Kidney epithelial cell (primary cell): ENCODE data around the gene CUZD1. TPM values are rescaled to one million over a fixed set of nuclear protein-coding genes. Genes with fewer than 3 reads are reported as not detected.
A peak's percentile ranks its signal among the peaks of the same experiment; 100 is the strongest.

Source experiments
- DNase-seq: peaks from one replicate; pipeline ENCODE4 v3.0.0-alpha.2; 2010; ENCODE audit warnings: low read depth
- H3K27me3 ChIP-seq: 2 replicates; pipeline ENCODE4 v1.6.0; 2011; ENCODE audit warnings: low read length; ENCODE audit not compliant: control insufficient read depth, insufficient read depth
- H3K36me3 ChIP-seq: 2 replicates; pipeline ENCODE4 v1.5.1; 2011; ENCODE audit warnings: low read length; ENCODE audit not compliant: control insufficient read depth, insufficient read depth
- H3K4me3 ChIP-seq: 2 replicates; pipeline ENCODE4 v1.5.1; 2011; ENCODE audit warnings: low read depth, mild to moderate bottlenecking, control low read depth, low read length
- total RNA-seq: library from RNA; depleted of rRNA; stranded (reverse); fragments of >200 nt; gene quantifications from 2 replicates; pipeline ENCODE4 v1.2.3, GENCODE V29; 2015
- TF ChIP-seq, protein P1 (sequence below): IDR thresholded peaks from 2 replicates; pipeline ENCODE4 v1.5.1; 2011; ENCODE audit warnings: mild to moderate bottlenecking, moderate library complexity, low read length, control low read depth, inconsistent platforms; ENCODE audit not compliant: insufficient read depth, poor library complexity, severe bottlenecking

CUZD1 gene
- total RNA-seq, result 1.2 and 1.4 TPM in 2 replicates

- DNase-seq, result no peak
- TF ChIP-seq, protein P1, sequence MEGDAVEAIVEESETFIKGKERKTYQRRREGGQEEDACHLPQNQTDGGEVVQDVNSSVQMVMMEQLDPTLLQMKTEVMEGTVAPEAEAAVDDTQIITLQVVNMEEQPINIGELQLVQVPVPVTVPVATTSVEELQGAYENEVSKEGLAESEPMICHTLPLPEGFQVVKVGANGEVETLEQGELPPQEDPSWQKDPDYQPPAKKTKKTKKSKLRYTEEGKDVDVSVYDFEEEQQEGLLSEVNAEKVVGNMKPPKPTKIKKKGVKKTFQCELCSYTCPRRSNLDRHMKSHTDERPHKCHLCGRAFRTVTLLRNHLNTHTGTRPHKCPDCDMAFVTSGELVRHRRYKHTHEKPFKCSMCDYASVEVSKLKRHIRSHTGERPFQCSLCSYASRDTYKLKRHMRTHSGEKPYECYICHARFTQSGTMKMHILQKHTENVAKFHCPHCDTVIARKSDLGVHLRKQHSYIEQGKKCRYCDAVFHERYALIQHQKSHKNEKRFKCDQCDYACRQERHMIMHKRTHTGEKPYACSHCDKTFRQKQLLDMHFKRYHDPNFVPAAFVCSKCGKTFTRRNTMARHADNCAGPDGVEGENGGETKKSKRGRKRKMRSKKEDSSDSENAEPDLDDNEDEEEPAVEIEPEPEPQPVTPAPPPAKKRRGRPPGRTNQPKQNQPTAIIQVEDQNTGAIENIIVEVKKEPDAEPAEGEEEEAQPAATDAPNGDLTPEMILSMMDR, result no peak
- Histone ChIP-seq H3K27me3 (no peaks in the 10 kb centered on the region), H3K4me3 (no peak within 1 kb of the TSS), H3K36me3 (no peaks in the 10 kb centered on the region)
Observed at GRCh38 chr10:122845783-122846332, at the start of gene CUZD1. Gene CUZD1, minus strand, starts transcription at chr10:122845857. Its CDS starts 14 bp downstream, at chr10:122845843.

DNA sequence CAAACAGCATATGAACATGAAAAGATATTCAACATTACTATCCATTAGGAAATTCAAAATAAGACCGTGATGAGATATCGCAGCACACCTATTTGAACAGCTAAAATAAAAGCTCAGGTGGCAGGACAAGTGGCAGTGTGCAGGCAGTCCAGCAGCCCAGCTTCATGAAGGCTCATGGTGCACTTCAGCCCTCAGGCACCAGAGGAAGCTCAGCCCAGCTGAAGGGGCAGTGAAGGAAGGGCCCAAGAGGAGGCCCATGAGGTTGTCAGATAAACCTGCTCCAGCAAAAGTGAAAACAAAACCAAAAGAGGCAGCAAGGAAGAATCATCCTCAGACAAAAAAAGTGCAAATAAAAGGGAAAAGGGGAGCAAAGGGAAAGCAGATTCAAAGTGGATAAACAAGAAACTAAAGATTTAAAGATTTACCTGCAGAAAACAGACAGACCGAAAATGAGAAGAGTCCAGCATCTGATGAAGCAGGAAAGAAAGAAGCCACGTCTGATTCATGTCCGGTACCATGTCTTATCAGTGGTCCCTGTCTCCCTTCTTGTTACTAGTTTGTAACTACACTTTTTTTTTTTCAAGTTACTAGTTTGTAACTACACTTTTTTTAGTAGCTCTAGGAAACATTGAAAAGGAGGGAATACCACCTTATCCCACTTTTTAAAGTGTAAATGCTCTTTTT is 48.7 kb upstream of the CUZD1 start:
- Histone ChIP-seq H3K27me3 (no peaks in the 10 kb centered on the region), H3K4me3 (no peak overlapping the region), H3K36me3 (no peaks in the 10 kb centered on the region)
- TF ChIP-seq, protein P1, result no peak
- DNase-seq, result no peak

GRCh38 chr10:122884166-122884565 is 38.5 kb upstream of the CUZD1 start:
- TF ChIP-seq, protein P1, result no peak
- Histone ChIP-seq H3K36me3 (no peaks in the 10 kb centered on the region), H3K4me3 (no peak overlapping the region), H3K27me3 (no peaks in the 10 kb centered on the region)
- no peak for DNase-seq

- no peak for DNase-seq
- no peak overlapping the region for H3K4me3 ChIP-seq
- TF ChIP-seq, protein P1, result no peak
- H3K36me3 ChIP-seq, result no peaks in the 10 kb centered on the region
- no peaks in the 10 kb centered on the region for H3K27me3 ChIP-seq
Observed at GRCh38 chr10:122882766-122883165, 37.1 kb upstream of the CUZD1 start.

DNA sequence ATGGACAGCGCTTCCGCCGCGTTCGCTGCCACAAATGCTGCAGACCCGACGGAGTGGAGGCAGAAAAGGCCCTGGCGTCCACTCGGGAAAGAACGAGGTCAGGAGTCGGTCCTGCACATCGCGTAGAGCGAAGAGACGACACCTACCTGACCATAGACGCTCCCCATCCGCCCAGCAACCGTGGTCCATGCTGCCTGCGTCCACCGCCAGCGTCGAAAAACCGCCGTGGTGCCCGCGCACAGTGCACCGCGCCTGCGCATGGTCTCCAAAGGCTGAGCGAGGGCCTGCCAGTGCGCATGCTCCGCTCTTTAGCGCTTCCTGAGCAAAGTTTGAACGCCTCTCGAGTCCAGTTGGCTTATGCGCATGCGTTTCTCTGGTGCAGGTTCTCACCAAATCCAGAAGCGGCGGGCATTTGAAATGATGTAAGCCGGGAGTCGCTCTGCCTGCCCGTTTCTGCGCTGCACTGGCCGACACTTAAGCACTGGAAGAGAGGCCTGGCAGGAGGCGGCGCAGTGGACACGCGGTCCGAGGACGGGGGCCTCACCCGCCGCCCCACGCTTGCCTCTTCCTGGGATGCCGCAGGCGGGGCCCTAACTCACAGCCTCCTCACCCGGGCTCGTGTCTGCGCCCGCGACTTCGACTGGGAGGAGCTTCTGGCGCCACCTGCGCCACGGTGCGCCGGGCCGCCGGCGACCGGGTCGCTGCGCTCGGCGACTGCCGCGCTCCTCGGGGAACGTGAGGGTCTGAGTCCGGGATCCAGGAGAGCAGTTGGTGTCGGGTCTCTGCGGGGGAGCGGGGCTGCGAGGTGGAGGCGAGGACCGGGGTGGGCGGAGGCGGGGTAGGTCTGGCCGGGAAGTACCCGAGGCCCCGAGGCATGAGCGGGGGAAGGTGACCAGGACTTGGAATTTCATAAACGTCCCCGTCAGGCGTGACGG is 33.9 kb upstream of the CUZD1 start, which contains the start of gene FAM24B:
TSS of gene FAM24B (minus strand) at position 243 of the 935 bp plus-strand sequence. CDS start 29,066 bp downstream, outside the sequence.
- H3K4me3 ChIP-seq, result peak within 1 kb of the TSS; percentile 69
- no peaks in the 10 kb centered on the region for H3K36me3 ChIP-seq
- TF ChIP-seq, protein P1, result no peak
- peak; percentile 97 for DNase-seq
- H3K27me3 ChIP-seq, result no peaks in the 10 kb centered on the region
